HG02642 (cell line): ENCODE results near the gene NPAS2.

ENCODE experiments used
- ATAC-seq: cut with Tn5 transposase; IDR thresholded peaks from one replicate; pipeline ENCODE4 v1.9.1; 2021; ENCODE audit warnings: mild to moderate bottlenecking; ENCODE audit not compliant: unreplicated experiment, poor library complexity

NPAS2 gene

DNA sequence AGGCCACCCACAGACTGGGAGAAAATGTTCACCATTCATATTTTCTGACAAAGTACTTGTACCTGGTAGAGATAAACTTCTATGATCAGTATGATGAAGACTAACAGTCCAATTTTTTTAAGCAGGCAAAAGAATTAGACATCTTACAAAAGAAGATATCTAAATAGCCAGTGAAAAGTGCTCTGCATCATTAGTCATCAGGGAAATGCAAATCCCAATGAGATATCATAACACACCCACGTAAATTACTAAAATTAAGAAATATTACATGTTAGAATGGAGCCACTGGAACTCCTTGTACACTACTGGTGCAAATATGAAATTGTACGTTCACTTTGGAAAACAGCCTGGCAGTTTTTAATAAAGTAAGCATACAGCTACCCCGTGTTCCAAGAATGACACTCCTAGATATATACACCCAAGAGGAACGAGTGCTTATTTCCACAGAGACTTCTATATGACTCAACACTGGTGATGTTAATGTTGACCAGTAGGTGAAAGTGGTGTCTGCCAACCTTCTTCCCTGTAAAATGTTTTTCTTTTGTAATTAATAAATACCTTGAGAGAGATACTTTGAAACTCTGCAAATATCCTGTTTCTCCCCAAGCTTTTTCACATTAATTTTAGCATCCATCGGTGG is 80.3 kb downstream of the NPAS2 start:
- no peak for ATAC-seq

DNA sequence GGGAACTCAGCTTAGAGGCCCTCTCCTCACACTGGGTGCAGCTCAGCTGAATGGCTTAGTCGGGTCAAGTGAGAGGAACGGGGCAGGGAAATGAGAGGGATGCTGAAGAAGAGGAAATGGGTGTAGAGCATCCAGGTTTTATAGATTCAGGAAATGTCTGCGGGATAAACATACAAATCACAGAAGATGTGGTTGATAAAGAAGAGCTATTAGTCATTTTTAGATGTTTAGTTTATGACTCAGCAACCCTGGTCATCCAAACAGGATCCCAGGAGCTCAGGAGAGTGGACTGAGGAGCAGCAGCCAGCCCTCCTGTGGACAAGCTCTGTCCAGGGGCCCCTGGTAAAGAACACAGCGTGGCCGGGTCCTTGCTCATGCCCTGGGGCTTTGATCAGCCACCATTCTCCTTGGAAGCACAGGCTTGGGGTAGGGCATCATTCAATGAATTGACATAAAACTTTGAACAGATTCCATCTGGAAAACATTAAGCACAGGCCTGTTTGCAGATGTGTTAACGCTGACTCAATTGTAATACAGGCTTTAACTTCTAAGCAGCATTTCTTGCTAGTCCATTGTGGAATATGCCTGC is 83.0 kb downstream of the NPAS2 start:
- no peak for ATAC-seq

DNA sequence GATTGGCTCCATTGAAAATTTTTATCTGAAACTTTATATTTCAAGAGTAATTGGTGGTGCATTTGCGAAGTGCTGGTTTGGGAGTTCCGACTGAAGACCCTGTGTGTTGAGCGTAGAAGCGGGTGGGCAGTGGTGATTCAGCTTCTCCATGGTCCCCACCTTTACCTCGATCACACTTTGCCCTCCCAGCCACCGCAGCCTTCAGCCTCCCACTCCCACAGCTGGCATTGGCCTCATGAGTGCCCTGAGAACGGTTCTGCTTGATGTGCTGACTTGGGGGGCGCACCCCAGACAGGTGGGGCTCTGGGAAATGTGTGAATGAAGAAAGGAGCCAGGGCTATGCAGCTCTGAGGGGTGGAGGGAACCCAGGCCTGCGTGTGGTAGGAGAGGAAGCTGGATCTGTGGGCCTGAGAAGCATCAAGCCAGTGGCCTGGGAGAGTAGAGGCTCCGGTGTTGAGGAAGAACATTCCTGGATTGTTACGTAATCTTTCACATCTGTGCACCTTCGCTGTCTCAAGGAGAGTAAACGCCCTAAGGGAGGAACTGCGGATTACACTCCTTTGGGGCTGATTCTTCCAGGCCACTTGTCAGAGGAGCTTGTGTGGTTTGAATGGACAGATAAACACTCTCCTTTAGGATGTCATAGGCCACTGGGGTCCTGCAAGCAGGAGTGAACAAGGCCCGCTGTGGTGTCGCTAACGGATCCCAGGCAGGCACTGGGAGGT is 83.8 kb downstream of the NPAS2 start:
- ATAC-seq, result no peak

DNA sequence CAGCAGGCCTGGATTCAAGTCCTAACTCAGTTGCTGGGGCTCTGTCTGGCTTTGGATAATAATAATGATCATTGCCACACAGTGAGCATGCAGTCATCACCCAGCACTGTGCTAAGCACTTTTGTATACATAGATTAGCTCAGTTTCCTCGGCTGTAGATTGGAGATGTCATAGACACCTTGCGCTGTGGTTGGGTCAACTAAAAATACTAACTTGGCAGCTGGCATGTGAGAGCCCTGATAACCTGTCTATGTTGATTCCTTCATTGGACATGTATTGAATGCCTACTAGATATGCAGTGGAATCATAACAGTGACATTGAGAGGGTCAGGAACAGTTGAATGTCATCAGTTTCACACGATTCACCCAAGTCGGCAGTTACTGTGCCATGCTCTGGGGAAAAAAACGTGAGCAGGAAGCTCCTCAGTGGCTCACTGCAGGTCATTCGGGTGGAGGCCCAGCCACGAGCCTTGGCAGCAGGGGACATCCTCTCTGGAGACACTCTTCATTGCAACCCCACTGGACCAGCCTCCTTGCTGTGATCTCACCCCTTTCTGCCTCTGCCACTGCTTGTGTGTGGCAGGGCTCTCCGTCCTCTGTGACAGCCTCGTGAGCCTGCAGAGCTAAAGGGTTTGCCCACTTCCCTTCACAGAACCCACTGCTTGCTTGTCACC is 85.3 kb downstream of the NPAS2 start:
- ATAC-seq, result no peak

DNA sequence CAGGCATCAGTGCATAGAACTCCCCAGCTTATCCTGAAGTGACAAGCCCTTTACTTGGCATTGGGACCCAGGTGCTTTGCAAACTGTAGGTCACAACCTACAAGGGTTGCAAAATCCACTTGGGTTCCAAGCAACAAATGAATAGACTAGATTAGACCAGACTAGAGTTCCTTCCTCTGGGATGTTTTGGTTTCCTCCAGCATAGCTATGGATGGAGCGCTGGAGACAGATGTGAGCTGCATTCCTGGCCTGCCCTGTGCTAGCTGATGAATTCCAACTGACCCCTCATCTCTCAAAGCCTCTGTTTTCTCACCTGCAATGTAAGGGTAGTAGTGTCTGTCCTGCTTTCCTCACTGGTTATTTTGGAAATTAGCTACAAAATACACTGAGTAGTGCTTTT is 86.2 kb downstream of the NPAS2 start:
- ATAC-seq, result no peak

DNA sequence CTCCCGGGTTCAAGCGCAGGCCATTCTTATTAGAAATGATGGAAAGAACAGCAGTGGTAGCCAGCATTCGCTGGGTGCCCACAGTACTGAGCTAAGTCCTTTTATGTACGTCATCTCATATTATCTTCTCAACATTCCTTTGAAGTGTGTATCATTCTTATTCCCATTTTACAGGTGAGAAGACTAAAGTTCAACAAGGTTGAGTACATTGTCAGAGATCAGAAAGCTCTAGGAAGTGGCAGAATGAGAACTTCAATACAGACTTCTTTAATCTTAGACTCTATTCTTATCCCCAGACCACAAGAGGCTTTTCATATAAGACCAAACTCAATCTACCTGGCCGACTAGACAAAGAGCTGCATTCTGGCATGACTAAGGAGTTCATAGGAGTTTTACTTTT is 86.7 kb downstream of the NPAS2 start:
- ATAC-seq, result no peak

DNA sequence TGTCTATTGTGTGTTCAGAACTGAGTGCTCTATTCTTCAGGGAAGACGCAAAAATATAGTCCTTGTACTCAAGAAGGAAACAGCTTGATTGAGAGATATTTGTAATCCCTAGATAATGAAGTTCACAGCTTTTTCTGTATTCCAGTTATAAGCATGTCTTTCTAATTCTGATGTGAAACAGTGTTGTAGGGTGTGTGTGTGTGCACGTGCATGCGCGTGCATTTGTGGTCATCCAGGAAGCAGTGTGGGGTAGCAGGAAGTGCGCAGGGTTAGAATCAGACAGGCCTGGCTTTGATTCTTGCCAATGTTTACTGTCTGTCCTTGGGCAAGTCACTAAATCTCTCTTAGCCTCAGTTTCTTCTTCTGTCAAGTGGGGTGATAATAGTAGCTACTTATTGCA is 87.9 kb downstream of the NPAS2 start:
- no peak for ATAC-seq

DNA sequence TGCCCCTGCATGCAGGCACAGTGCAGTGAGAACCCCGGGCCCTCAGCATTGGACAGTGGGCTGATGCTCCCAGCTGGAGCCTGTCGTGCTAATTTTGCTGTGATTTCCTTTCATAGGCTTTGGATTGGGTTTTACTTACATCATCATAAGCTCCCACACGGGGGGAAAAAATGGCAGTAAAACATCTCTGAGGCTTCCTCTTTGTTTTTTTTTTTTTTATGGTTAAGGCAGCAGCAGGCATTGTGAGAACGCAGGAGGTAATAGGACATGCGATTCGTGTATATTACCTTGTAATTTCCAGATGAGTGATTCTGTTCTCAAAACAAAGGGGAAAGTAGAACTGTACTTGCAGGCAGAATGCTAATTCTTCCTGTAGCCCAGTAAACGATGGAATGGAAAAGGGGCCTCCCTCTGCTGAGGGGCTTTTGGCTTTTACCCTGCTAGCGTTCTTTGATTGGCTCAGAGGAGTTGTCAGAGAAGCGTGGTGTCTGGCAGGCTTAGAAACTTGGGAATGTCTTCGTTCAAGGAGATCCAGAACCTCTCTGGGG is 89.7 kb downstream of the NPAS2 start:
- ATAC-seq, result no peak

DNA sequence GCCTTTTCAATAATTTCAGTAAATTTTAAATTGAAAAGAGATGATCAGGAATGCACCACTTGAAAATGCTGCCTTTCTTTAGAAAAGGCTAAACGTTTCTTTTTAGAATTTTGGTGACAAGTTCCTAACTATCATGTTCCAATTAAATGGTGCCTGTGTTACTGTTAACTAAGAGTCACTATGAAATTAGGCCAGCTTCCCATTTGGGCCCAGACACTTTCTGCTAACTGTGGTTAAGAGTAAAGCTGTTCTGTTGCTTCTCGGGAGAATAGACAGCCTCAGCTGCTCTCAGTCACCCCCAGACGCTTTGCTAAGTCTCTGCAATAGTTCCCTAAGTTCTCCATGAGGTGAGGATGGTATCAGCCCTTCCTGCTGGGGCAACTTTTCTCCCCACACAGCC is 90.2 kb downstream of the NPAS2 start:
- no peak for ATAC-seq

DNA sequence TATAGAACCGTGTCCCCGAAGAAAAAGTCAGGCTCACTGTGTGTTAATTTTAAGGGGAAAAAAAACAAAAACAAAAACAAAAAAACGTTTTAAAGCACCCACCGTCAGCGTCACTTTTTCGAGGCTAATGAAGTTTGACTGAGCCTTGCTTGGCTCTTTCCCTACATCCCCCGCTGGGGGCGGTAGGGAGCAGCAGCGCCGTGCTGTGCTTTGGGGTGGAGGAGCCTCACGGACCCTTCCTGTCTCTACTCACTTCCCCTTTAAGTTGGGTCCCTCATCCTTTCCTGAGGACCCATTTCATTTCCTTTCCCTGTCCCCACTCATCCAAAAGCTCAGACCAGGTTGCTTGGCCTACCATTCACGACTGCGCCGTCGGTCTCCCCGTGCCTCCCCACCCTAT is 99.4 kb downstream of the NPAS2 start:
- ATAC-seq, result no peak

DNA sequence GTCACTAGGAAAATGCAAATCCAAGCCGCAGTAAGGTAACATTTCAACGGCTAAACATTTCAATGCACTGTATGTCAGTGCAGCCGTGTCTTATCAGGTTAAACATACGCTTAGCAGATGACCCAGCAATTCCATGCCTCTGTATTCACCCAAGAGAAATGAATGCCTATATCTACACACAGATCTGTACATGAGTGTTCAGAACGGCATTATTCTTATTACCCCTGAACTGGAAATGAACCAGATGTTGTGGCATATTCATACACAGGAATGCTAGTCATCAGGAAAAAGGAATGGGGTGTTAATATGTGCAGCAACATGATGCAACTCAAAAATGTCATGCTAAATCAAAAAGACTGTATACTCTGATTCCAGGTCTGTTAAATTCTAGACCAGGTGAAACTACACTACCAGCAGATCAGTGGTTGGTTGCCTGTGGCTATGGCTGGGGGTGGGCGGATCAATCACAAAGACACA is 101.8 kb downstream of the NPAS2 start:
- no peak for ATAC-seq

DNA sequence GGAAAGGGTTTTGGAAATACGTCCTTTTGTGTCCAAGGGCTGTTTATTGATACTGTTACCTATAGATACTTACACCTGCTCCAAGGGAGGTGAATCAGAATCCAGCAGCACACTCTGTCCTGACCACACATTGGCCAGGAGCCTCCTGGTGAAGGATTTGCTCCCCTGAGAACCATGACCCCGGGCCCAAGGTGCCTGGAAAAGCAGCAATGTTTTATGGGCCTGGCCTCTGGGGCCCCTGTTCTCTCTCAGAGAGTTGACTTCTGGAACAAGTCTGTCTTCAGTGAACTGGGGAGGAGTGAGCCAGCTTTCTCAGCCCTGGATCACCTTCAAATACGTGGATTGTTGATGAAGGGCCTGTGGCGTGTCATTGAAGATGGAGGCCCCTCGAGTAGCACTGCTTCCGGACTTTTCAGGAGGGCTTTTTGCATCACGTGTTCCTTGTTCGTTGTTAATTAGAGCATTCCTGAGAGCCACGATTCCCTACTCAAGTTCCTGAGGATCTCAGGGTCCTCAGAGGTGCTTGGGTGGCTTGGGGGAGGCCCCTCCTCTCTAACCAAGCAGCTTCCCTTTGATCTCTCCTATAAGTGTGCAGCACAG is 103.6 kb downstream of the NPAS2 start:
- no peak for ATAC-seq

DNA sequence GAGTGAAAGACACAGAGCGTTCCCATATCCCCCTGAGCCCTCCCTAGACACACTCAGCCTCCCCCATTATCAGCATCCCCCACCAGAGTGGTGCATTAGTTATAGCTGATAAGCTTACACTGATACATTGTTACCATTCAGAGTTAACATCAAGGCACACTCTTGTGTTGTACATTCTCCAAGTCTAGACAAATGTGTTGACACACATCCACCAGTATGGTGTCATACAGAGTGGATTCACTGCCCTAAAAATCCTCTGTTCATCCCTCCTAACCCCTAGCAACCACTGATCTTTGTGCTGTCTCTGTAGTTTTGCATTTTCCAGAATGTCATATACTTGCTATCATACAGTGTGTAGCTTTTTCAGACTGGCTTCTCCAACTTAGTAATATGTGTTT is 104.2 kb downstream of the NPAS2 start:
- ATAC-seq, result peak; percentile 15

DNA sequence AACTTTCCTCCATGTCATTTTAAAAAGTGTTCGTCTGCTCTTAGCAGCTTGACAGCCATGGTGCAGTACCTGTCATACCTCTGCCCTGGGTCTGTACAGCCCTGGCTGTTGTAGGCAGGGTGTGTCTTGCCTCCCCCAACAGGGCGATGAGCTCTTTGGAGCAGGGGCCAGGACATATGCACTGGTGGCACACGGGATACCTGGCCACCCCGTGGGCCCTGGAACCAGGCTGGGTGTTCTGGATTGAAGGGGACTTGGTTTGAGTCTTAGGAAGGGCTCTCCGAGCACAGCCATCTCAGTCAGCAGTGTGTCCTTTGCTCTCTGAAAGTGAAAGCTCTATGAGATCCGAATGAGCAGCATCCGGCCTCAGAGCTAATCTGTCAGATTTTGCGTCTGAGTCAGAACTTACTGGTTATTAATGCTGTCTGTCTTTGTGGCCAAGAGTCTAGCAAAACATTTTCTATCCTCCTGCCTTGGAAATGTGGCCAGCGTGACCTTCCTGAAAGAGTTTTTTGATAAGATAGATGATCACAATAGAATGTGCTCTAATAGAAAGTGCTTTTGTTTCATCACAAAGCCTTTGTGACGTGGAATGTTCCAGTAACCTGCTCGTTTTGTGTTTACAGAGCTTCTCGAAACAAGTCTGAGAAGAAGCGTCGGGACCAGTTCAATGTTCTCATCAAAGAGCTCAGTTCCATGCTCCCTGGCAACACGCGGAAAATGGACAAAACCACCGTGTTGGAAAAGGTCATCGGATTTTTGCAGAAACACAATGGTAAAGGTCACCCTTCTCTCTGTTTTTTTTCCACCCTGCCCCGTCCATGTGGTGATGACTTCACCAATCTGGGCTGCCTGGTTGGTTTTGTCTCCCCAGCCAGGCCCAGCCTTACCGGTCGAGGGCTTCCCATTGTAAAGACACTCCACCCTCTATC is 104.8 kb downstream of the NPAS2 start:
- ATAC-seq, result peak; percentile 71

DNA sequence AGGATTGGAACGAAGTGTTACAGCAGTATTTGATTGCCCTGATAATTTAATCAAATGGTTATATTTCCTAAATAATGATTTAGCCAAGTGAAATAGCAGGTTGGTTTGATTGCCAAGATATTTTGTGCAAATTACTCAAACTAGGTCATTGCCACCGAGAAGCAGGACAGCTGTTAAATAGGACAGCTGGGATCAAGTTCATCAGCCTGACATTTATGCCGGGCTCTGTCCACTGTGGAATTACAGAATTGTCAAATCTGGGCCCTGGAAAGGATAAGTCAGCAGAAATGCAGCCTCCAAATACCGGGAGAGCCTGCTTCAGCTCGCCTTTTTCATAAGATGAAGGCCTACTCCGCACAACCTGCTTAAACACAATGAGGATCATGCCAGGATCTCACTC is 108.3 kb downstream of the NPAS2 start:
- no peak for ATAC-seq

DNA sequence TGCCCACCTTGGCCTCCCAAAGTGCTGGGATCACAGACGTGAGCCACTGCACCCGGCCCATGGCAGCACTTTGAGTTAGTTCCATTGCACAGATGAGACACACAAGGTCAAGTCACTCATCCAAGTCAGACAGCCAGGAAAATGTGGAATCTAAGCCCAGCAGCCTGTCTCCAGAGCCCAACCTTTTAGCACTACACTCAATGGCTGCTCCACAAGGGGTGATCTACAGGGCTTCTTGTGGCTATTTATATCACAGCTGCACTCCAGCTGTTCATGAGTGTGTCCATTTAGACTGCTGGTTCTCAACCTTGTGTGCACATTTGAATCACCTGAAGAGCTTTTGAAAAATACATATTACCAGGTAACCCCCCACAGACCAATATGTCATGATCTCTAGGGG is 109.2 kb downstream of the NPAS2 start:
- no peak for ATAC-seq

DNA sequence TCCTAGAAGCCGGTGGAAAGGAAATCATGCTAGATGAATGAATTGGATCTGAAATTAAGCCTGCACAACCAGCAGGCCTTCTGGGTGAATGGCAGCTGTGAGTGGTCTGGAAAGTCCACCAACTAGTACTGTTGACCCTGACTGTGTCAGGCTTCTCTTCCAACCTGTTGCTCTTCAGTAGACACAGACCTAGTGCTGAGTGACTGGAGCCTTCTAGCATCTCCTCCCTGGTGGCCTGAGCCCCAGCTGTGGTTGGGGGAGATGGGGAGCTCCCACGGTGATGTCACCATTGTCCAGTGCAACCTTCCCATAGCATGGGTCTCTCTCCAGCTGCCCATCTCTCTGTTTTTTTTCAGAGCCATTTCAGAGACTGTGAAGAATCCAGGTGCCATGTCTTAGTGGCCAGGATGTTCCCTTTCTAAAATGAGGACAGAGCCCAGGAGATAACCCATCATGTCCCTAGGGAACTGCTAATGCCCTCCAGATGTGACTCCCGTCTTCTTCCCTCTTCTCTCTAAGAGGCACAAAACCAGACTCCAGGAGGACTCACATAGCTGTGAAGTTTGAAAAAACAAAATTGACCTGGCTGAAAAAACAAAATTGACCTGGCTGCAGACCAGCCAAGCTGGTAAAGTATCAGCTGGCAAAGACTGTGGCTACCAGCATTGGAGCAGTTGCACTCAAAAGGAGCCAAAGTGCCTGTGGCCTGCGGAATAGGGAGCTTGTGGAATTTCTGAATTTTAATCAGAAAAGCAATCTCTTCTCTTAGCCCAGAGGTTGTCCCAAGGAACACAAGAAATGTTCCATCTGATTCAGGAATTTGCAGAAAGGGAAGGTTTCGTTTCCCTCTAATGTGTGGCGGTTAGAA is 114.8 kb downstream of the NPAS2 start:
- ATAC-seq, result no peak

DNA sequence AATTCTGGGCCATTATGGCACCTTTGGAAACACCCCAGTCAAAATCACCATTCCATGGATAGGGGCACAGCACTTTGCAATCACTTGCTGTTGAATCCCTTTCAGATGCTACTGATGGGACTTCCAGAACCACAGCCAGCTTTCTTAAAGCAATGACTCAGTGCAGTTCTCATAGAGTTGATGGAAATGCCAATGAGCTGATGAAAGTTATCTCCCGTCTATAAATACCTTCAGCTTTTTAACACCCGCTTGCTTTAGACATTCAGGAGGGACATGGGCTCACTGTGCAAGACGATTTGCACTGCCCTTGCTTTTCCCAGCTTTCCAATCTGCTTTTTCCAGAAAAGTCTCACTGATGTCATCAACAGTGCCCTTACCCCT is 115.4 kb downstream of the NPAS2 start:
- ATAC-seq, result no peak
